GM23248 (cell line): ENCODE measurements around the gene SH3D21.

Source experiments
- EZH2 ChIP-seq: fragments of 200-600 bp; sonication (generic); IDR thresholded peaks from 2 replicates; pipeline ENCODE4 v1.6.1; 2018; ENCODE audit warnings: antibody characterized with exemption, mild to moderate bottlenecking; ENCODE audit not compliant: insufficient read depth, poor library complexity, severe bottlenecking
- EZH2phosphoT487 ChIP-seq: fragments of 200-600 bp; sonication (generic); IDR thresholded peaks from 2 replicates; pipeline ENCODE4 v1.6.1; 2018; ENCODE audit warnings: antibody characterized with exemption, moderate library complexity, mild to moderate bottlenecking, low read depth; ENCODE audit not compliant: insufficient read depth

DNA sequence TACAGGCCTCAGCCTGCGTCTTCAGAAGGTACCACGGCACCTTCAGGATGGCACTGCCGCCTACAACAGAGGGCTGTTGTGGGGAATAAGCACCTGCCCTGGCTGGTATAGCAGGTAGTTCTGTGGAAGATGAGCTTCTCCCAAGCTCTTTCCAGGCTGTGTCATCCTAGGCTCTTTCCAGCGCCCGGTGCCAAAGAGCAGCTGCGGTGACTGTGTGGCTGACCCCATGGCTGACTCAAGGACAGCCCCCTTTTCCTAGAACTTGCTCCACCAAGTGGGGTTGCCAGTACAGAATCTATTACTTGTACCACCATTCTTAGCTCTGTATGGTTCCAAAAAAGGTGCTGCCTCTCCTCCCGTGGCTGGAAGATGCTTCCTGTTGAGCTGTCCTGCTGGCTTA lies 39.2 kb downstream of the SH3D21 start:
- TF ChIP-seq EZH2 (no peak), EZH2phosphoT487 (no peak)
